ENCODE data around the gene AVL9.
"Not testable (repeated sequence)": the region's sequence is repeated elsewhere in the genome, so short reads cannot be mapped to it uniquely, and the experiment has no call there.

Gene AVL9

GRCh38 chr7:32495298-32496051 lies at the start of gene AVL9:
AVL9 (plus strand) TSS chr7:32495489; CDS start chr7:32495710, 221 bp downstream.
- peak; percentile 90 for DNase-seq

GRCh38 chr7:32447218-32447617 lies 48.1 kb upstream of the AVL9 start:
- no peak for DNase-seq

- no peak for DNase-seq
Observed at GRCh38 chr7:32453341-32454011, 41.8 kb upstream of the AVL9 start.

- no peak for DNase-seq
Observed at GRCh38 chr7:32458025-32458424, 37.3 kb upstream of the AVL9 start.

GRCh38 chr7:32459788-32460187 lies 35.5 kb upstream of the AVL9 start:
- DNase-seq: no peak

GRCh38 chr7:32461484-32461883 lies 33.8 kb upstream of the AVL9 start:
- DNase-seq: no peak

GRCh38 chr7:32462451-32462850 lies 32.8 kb upstream of the AVL9 start:
- no peak for DNase-seq

GRCh38 chr7:32462977-32463376 lies 32.3 kb upstream of the AVL9 start:
- DNase-seq: no peak

- not testable (repeated sequence) for DNase-seq
Observed at GRCh38 chr7:32464641-32465416, 30.5 kb upstream of the AVL9 start.

- not testable (repeated sequence) for DNase-seq
Observed at GRCh38 chr7:32470004-32470403, 25.3 kb upstream of the AVL9 start.

GRCh38 chr7:32470871-32471270 lies 24.4 kb upstream of the AVL9 start:
- no peak for DNase-seq

GRCh38 chr7:32472015-32472414 lies 23.3 kb upstream of the AVL9 start:
- DNase-seq: no peak

GRCh38 chr7:32474008-32474407 lies 21.3 kb upstream of the AVL9 start:
- DNase-seq: no peak

- no peak for DNase-seq
Observed at GRCh38 chr7:32476816-32477648, 18.3 kb upstream of the AVL9 start.

- no peak for DNase-seq
Observed at GRCh38 chr7:32477649-32477980, 17.7 kb upstream of the AVL9 start.

GRCh38 chr7:32479574-32480200 lies 15.6 kb upstream of the AVL9 start:
- DNase-seq: peak; percentile 53

GRCh38 chr7:32481176-32481575 lies 14.1 kb upstream of the AVL9 start:
- DNase-seq: no peak

- DNase-seq: no peak
Observed at GRCh38 chr7:32481921-32482320, 13.4 kb upstream of the AVL9 start.

- no peak for DNase-seq
Observed at GRCh38 chr7:32489788-32490126, 5.5 kb upstream of the AVL9 start.

- peak; percentile 89 for DNase-seq
Observed at GRCh38 chr7:32490127-32490796, 5.0 kb upstream of the AVL9 start, which contains the start of gene LSM5. LSM5 (minus strand) TSS chr7:32490380; CDS start chr7:32490365, 15 bp downstream.

GRCh38 chr7:32494946-32495297 lies 367 bp upstream of the AVL9 start:
- DNase-seq: no peak

All from NCI-H446 treated with DMSO at 0.1 percent for 48 hours (cell line).